HepG2 (cell line): ENCODE results near the gene RAB27B.

ENCODE experiments used
- CTCF ChIP-seq: sonication (generic); formaldehyde crosslinking; IDR thresholded peaks from 2 replicates; pipeline ENCODE4 v1.5.0; 2020; ENCODE audit warnings: mild to moderate bottlenecking, missing genetic modification reagents, moderate library complexity
- E2F1 ChIP-seq: sonication (generic); formaldehyde crosslinking; IDR thresholded peaks from 2 replicates; pipeline ENCODE4 v1.5.0; 2020; ENCODE audit warnings: missing genetic modification reagents
- EP300 ChIP-seq, 3 experiments: sonication (generic) in 1 of 3; formaldehyde crosslinking in 1 of 3; IDR thresholded peaks; 2 replicates each; pipeline versions ENCODE4 v1.5.1 to v1.6.1; 2011 to 2020; ENCODE audit warnings: low read depth in 2 of 3, low read length in 2 of 3, borderline replicate concordance in 1 of 3, improper control_type of control experiment in 1 of 3, mild to moderate bottlenecking in 1 of 3, missing genetic modification reagents in 1 of 3, moderate library complexity in 1 of 3
- EZH2 ChIP-seq: conservative IDR thresholded peaks from 2 replicates; pipeline ENCODE4 v1.6.1; 2012; ENCODE audit warnings: mild to moderate bottlenecking, low read depth, low read length, moderate library complexity
- FIP1L1 ChIP-seq: fragments of 200-400 bp; formaldehyde crosslinking; IDR thresholded peaks from 2 replicates; pipeline ENCODE4 v1.6.1; 2018; ENCODE audit warnings: low read depth, mild to moderate bottlenecking, low read length, moderate library complexity, borderline replicate concordance; ENCODE audit not compliant: insufficient read depth
- JUN ChIP-seq: sonication (generic); formaldehyde crosslinking; IDR thresholded peaks from 2 replicates; pipeline ENCODE4 v1.4.0; 2020; ENCODE audit warnings: mild to moderate bottlenecking, missing genetic modification reagents
- MAZ ChIP-seq, 2 experiments: sonication (generic) in 1 of 2; formaldehyde crosslinking in 1 of 2; IDR thresholded peaks; 2 replicates each; pipeline versions ENCODE4 v1.5.0 to v1.6.1; 2012 to 2020; ENCODE audit warnings: low read depth in 2 of 2, mild to moderate bottlenecking in 2 of 2, borderline replicate concordance in 1 of 2, improper control_type of control experiment in 1 of 2, low read length in 1 of 2, missing genetic modification reagents in 1 of 2, moderate library complexity in 1 of 2
- TCF7 ChIP-seq: sonication (generic); IDR thresholded peaks from 2 replicates; pipeline ENCODE4 v1.6.1; 2016; ENCODE audit warnings: antibody characterized with exemption, low read depth
- USF2 ChIP-seq, 2 experiments: sonication (generic) in 1 of 2; formaldehyde crosslinking in 1 of 2; IDR thresholded peaks; 2 replicates each; pipeline versions ENCODE4 v1.5.1 to v1.6.1; 2011 to 2020; ENCODE audit warnings: borderline replicate concordance in 1 of 2, low read depth in 1 of 2, low read length in 1 of 2, mild to moderate bottlenecking in 1 of 2, missing genetic modification reagents in 1 of 2, moderate library complexity in 1 of 2
- ZBTB25 ChIP-seq: IDR thresholded peaks from 2 replicates; pipeline ENCODE4 v1.6.1; 2018; ENCODE audit warnings: missing genetic modification reagents
- ZNF136 ChIP-seq: sonication (generic); formaldehyde crosslinking; IDR thresholded peaks from 2 replicates; pipeline ENCODE4 v1.8.1; 2022; ENCODE audit warnings: low read depth, mild to moderate bottlenecking, moderate library complexity, missing genetic modification reagents
- ZNF740 ChIP-seq: sonication (generic); formaldehyde crosslinking; IDR thresholded peaks from 2 replicates; pipeline ENCODE4 v1.4.0; 2020; ENCODE audit warnings: missing genetic modification reagents
- ZNF782 ChIP-seq: sonication (generic); formaldehyde crosslinking; IDR thresholded peaks from 2 replicates; pipeline ENCODE4 v1.4.0; 2020; ENCODE audit warnings: missing genetic modification reagents, mild to moderate bottlenecking, borderline replicate concordance

- TF ChIP-seq CTCF (CRISPR knock-in tag): no peak
- no peak for TF ChIP-seq ZBTB25 (CRISPR knock-in tag)
- TF ChIP-seq E2F1 (CRISPR knock-in tag): no peak
- TF ChIP-seq EZH2: no peak
- TF ChIP-seq USF2 (IDR thresholded peaks at IDR 0.05; ENCODE audit: low read depth, low read length): no peak
- no peak for TF ChIP-seq USF2 (CRISPR knock-in tag; IDR thresholded peaks at IDR 0.05; ENCODE audit: borderline replicate concordance)
- no peak for TF ChIP-seq ZNF782 (CRISPR knock-in tag)
- TF ChIP-seq ZNF136 (CRISPR knock-in tag): no peak
- no peak for TF ChIP-seq FIP1L1
- no peak for TF ChIP-seq TCF7
- no peak for TF ChIP-seq JUN (CRISPR knock-in tag)
- no peak for TF ChIP-seq EP300 (IDR thresholded peaks at IDR 0.05; ENCODE audit: low read depth in 2 of 2, low read length in 2 of 2)
- no peak for TF ChIP-seq EP300 (CRISPR knock-in tag; IDR thresholded peaks at IDR 0.05; ENCODE audit: borderline replicate concordance)
- no peak for TF ChIP-seq MAZ (IDR thresholded peaks at IDR 0.05; ENCODE audit: borderline replicate concordance, low read depth, low read length)
- no peak for TF ChIP-seq MAZ (CRISPR knock-in tag; IDR thresholded peaks at IDR 0.05; ENCODE audit: low read depth)
- no peak for TF ChIP-seq ZNF740
Measured at GRCh38 chr18:54829856-54830255, 1.6 kb downstream of the RAB27B start.
